Activated T-cell treated with anti-CD3 and anti-CD28 coated beads, Interleukin-2, amount 50 U/mL, for 48 hours (primary cell): ENCODE measurements around the gene TAX1BP3.
"Not testable (repeated sequence)": the region's sequence is repeated elsewhere in the genome, so short reads cannot be mapped to it uniquely, and the experiment has no call there.

Source experiments
- DNase-seq, 2 experiments: peaks; one replicate each; pipeline ENCODE4 v3.0.0-alpha.2; 2020

TAX1BP3 gene

GRCh38 chr17:3668279-3669084 is at the start of gene TAX1BP3, which contains the start of gene EMC6:
TSS of gene TAX1BP3 (minus strand) at chr17:3668578. CDS start at chr17:3668526, 52 bp downstream.
TSS of gene EMC6 (plus strand) at chr17:3668812. CDS start at chr17:3669147, 335 bp downstream.
- DNase-seq: peak; percentile 100

GRCh38 chr17:3715296-3715695 is 46.9 kb upstream of the TAX1BP3 start:
- DNase-seq: no peak

GRCh38 chr17:3712811-3713463 is 44.6 kb upstream of the TAX1BP3 start:
- peak; percentile 57 to 63 for DNase-seq

GRCh38 chr17:3710951-3711383 is 42.6 kb upstream of the TAX1BP3 start:
- DNase-seq: peak; percentile 69 to 74

- DNase-seq: no peak
Measured at GRCh38 chr17:3708366-3708765, 40.0 kb upstream of the TAX1BP3 start.

- not testable (repeated sequence) for DNase-seq
Measured at GRCh38 chr17:3705718-3705984, 37.3 kb upstream of the TAX1BP3 start.

GRCh38 chr17:3704931-3705717 is 36.7 kb upstream of the TAX1BP3 start:
- DNase-seq: no peak

- not testable (repeated sequence) for DNase-seq
Measured at GRCh38 chr17:3702041-3702539, 33.7 kb upstream of the TAX1BP3 start.

GRCh38 chr17:3699951-3700350 is 31.6 kb upstream of the TAX1BP3 start:
- no peak for DNase-seq

- DNase-seq: no peak
Measured at GRCh38 chr17:3698139-3698538, 29.8 kb upstream of the TAX1BP3 start.

- DNase-seq: no peak
Measured at GRCh38 chr17:3697103-3697476, 28.7 kb upstream of the TAX1BP3 start.

GRCh38 chr17:3695723-3696411 is 27.5 kb upstream of the TAX1BP3 start, which contains the start of gene P2RX5:
TSS of gene P2RX5 (minus strand) at chr17:3696155. CDS start at chr17:3696005, 150 bp downstream.
- peak; percentile 62 to 70 for DNase-seq

- DNase-seq: peak; percentile 46 to 50
Measured at GRCh38 chr17:3695129-3695722, 26.8 kb upstream of the TAX1BP3 start.

GRCh38 chr17:3693829-3694231 is 25.5 kb upstream of the TAX1BP3 start:
- peak; percentile 67 to 74 for DNase-seq

- DNase-seq: no peak
Measured at GRCh38 chr17:3693141-3693540, 24.8 kb upstream of the TAX1BP3 start.

- DNase-seq: no peak
Measured at GRCh38 chr17:3692346-3692745, 24.0 kb upstream of the TAX1BP3 start.

GRCh38 chr17:3691617-3692067 is 23.3 kb upstream of the TAX1BP3 start:
- no peak for DNase-seq

GRCh38 chr17:3690094-3690715 is 21.8 kb upstream of the TAX1BP3 start:
- no peak for DNase-seq

GRCh38 chr17:3689262-3690093 is 21.1 kb upstream of the TAX1BP3 start:
- no peak for DNase-seq

GRCh38 chr17:3688852-3689261 is 20.5 kb upstream of the TAX1BP3 start:
- DNase-seq: no peak
